ENCODE results near the gene MTMR11. TPM values are rescaled to one million over a fixed set of nuclear protein-coding genes. Genes with fewer than 3 reads are reported as not detected.

Gene MTMR11
- total RNA-seq, 1 donor from 2014 or later: 2.4 TPM

Other genes starting within 250 kb of the MTMR11 start
- gene FCGR1A, start 154.2 kb downstream of the MTMR11 start, total RNA-seq: not detected in 2 replicates
- 12.5 and 20.2 TPM in 2 replicates for gene BOLA1, start 37.3 kb downstream of the MTMR11 start, total RNA-seq
- 3.0 and 4.0 TPM in 2 replicates for gene SV2A, start 19.0 kb downstream of the MTMR11 start, total RNA-seq
- gene SF3B4, start 9.1 kb downstream of the MTMR11 start, total RNA-seq: 11.0 and 11.8 TPM in 2 replicates
- 13.4 and 14.9 TPM in 2 replicates for gene OTUD7B, start 73.8 kb upstream of the MTMR11 start, total RNA-seq
- gene VPS45, start 130.9 kb upstream of the MTMR11 start, total RNA-seq: 49.4 and 64.1 TPM in 2 replicates
- gene PLEKHO1, start 213.0 kb upstream of the MTMR11 start, total RNA-seq: 71.9 and 105 TPM in 2 replicates